ENCODE results near the gene KIF19.
"Not testable (repeated sequence)": the region's sequence is repeated elsewhere in the genome, so short reads cannot be mapped to it uniquely, and the experiment has no call there.

KIF19 gene

DNA sequence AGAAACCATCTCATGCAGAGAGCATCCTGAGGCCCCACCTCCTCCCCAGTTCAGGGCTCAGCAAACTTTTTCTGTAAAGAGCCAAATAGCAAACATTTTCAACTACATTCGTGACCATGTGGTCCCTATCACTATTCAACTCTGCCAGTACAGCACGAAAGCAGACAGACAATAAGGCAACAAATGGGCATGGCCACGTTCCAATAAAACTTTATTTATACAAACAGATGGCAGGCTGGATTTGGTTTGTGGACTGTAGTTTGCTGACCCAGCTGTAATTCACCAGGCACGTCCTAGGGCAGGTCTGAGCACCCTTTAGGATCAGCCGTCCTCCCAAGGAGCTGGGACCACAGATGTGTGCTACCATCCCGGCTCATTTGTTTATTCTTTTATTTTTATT lies 78.8 kb downstream of the KIF19 start:
- DNase-seq, result no peak
- Histone ChIP-seq H2AFZ (ENCODE audit: low read depth, low read length) (no peak overlapping the region), H3K4me2 (ENCODE audit: insufficient read depth, low read length) (no peak overlapping the region)

DNA sequence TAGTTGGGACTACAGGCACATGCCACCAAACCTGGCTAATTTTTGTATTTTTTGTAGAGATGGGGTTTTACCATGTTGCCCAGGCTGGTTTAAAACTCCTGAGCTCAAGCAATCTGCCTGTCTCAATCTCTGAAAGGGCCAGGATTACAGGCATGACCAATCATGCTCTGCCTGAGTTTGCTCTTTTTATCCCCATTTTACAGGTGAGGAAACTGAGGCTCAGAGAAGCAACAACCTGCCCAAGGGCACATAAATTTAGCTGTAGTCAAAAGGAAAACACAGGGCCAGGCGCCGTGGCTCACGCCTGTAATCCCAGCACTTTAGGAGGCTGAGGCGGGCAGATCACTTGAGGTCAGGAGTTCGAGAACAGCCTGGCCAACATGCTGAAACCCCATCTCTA lies 79.3 kb downstream of the KIF19 start:
- H3K4me3 ChIP-seq (ENCODE audit: low read depth in 1 of 2, low read length in 2 of 2); H3K9ac ChIP-seq (ENCODE audit: low read depth, low read length); H3K9me3 ChIP-seq (ENCODE audit: insufficient read depth, low read length, severe bottlenecking): not testable (repeated sequence)

More for the DNA sequence above, 78.8 kb downstream of the KIF19 start:
- Histone ChIP-seq H4K20me1 (ENCODE audit: insufficient read depth, low read length) (no peaks in the 10 kb centered on the region), H3K4me3 (ENCODE audit: low read depth in 1 of 2, low read length in 2 of 2) (no peak overlapping the region), H3K36me3 (ENCODE audit: insufficient read depth, low read length) (no peaks in the 10 kb centered on the region), H3K27ac (ENCODE audit: low read length) (no peak overlapping the region), H3K9ac (ENCODE audit: low read depth, low read length) (no peak overlapping the region), H3K79me2 (ENCODE audit: insufficient read depth, low read length) (no peaks in the 10 kb centered on the region), H3K4me1 (ENCODE audit: insufficient read depth, low read length) (no peaks in the 10 kb centered on the region), H3K9me3 (ENCODE audit: insufficient read depth, low read length, severe bottlenecking) (no peaks in the 10 kb centered on the region), H3K27me3 (ENCODE audit: insufficient read depth, low read length, poor library complexity) (peaks cover 2% of the 10 kb centered on the region)
- no peak for TF ChIP-seq EZH2 (IDR thresholded peaks at IDR 0.05; ENCODE audit: borderline replicate concordance, low read depth, low read length, severe bottlenecking)
- TF ChIP-seq, protein P1, sequence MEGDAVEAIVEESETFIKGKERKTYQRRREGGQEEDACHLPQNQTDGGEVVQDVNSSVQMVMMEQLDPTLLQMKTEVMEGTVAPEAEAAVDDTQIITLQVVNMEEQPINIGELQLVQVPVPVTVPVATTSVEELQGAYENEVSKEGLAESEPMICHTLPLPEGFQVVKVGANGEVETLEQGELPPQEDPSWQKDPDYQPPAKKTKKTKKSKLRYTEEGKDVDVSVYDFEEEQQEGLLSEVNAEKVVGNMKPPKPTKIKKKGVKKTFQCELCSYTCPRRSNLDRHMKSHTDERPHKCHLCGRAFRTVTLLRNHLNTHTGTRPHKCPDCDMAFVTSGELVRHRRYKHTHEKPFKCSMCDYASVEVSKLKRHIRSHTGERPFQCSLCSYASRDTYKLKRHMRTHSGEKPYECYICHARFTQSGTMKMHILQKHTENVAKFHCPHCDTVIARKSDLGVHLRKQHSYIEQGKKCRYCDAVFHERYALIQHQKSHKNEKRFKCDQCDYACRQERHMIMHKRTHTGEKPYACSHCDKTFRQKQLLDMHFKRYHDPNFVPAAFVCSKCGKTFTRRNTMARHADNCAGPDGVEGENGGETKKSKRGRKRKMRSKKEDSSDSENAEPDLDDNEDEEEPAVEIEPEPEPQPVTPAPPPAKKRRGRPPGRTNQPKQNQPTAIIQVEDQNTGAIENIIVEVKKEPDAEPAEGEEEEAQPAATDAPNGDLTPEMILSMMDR (IDR thresholded peaks at IDR 0.05; ENCODE audit: borderline replicate concordance, extremely low read depth, low read length, poor library complexity, severe bottlenecking), result no peak
- no peak for ATAC-seq (ENCODE audit: insufficient read depth, low read depth)

More for the DNA sequence above, 79.3 kb downstream of the KIF19 start:
- H2AFZ ChIP-seq (ENCODE audit: low read depth, low read length); H3K4me1 ChIP-seq (ENCODE audit: insufficient read depth, low read length); DNase-seq; H3K79me2 ChIP-seq (ENCODE audit: insufficient read depth, low read length); H3K4me2 ChIP-seq (ENCODE audit: insufficient read depth, low read length); H4K20me1 ChIP-seq (ENCODE audit: insufficient read depth, low read length); ATAC-seq (ENCODE audit: insufficient read depth, low read depth); H3K27ac ChIP-seq (ENCODE audit: low read length); H3K27me3 ChIP-seq (ENCODE audit: insufficient read depth, low read length, poor library complexity); H3K36me3 ChIP-seq (ENCODE audit: insufficient read depth, low read length): not testable (repeated sequence)

Measured in DND-41 (cell line).